Measurements from ENCODE around the gene DUSP16.

DUSP16 gene

DNA sequence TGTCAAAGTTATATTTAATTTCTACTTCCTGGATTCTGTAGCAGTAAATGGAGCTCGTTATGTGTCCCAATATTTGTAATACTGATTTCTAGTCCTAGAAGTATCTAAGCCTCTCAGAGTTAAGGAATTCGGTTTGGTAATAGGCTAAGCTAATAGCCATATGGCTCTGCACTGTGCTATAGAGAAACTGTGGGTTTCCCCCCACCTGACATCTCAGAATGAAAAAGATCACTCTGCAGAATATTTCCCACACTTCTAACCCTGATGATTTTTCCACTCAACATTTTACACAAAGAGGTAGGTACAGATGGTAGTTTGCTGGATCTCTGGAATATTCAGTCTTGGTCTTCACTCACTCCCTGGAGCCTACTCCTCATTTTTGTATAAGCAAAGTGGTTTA lies 134.6 kb downstream of the DUSP16 start:
- no peak for TF ChIP-seq POLR2A (IDR thresholded peaks at IDR 0.05; ENCODE audit: low read depth, low read length)
- TF ChIP-seq POU2F2 (IDR thresholded peaks at IDR 0.05; ENCODE audit: low read depth, low read length): no peak
- no peak for TF ChIP-seq POLR2AphosphoS5 (IDR thresholded peaks at IDR 0.05; ENCODE audit: low read depth, low read length)
- TF ChIP-seq SPI1 (IDR thresholded peaks at IDR 0.05; ENCODE audit: low read depth, low read length): no peak
- TF ChIP-seq PAX5 (IDR thresholded peaks at IDR 0.05; ENCODE audit: insufficient read depth, low read length, severe bottlenecking): no peak
- TF ChIP-seq TAF1 (IDR thresholded peaks at IDR 0.05; ENCODE audit: low read depth, low read length): no peak
- FAIRE-seq: no peak
- no peak for DNase-seq (ENCODE audit: insufficient read length, low spot score)

GRCh38 chr12:12427568-12427967 lies 135.1 kb downstream of the DUSP16 start:
- no peak for DNase-seq (ENCODE audit: insufficient read length, low spot score)
- no peak for TF ChIP-seq POU2F2 (IDR thresholded peaks at IDR 0.05; ENCODE audit: low read depth, low read length)
- TF ChIP-seq POLR2AphosphoS5 (IDR thresholded peaks at IDR 0.05; ENCODE audit: low read depth, low read length): no peak
- no peak for TF ChIP-seq PAX5 (IDR thresholded peaks at IDR 0.05; ENCODE audit: insufficient read depth, low read length, severe bottlenecking)
- no peak for FAIRE-seq

- TF ChIP-seq PAX5 (IDR thresholded peaks at IDR 0.05; ENCODE audit: insufficient read depth, low read length, severe bottlenecking) (no peak), POLR2A (IDR thresholded peaks at IDR 0.05; ENCODE audit: low read depth, low read length) (no peak), POU2F2 (IDR thresholded peaks at IDR 0.05; ENCODE audit: low read depth, low read length) (no peak), SPI1 (IDR thresholded peaks at IDR 0.05; ENCODE audit: low read depth, low read length) (no peak), POLR2AphosphoS5 (IDR thresholded peaks at IDR 0.05; ENCODE audit: low read depth, low read length) (no peak), TAF1 (IDR thresholded peaks at IDR 0.05; ENCODE audit: low read depth, low read length) (no peak)
- FAIRE-seq (no peak), DNase-seq (ENCODE audit: insufficient read length, low spot score) (no peak)
These were observed 137.0 kb downstream of the DUSP16 start for GRCh38 chr12:12425616-12426015.

DNA sequence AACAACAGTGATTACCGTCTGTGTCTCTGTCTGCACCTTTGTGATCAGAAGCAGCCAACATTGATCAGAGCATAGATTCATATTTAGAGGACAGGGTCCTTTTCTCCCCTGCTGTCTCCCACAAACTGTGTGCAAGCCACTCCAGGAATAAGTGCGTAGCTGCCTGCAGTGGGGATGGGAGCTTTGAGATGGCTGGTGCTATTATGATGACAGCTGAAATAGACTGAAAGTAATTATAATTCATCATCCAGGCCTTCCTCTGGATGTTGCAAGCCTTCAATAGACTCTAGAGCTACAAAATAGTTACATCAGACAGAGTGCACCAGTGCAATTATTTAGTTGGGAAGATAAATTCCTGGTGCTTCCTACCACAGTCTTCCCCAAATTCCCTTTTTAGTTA lies 137.7 kb downstream of the DUSP16 start:
- DNase-seq (ENCODE audit: insufficient read length, low spot score) (no peak), FAIRE-seq (no peak)
- TF ChIP-seq POU2F2 (IDR thresholded peaks at IDR 0.05; ENCODE audit: low read depth, low read length) (no peak), TAF1 (IDR thresholded peaks at IDR 0.05; ENCODE audit: low read depth, low read length) (no peak), SPI1 (IDR thresholded peaks at IDR 0.05; ENCODE audit: low read depth, low read length) (no peak), POLR2AphosphoS5 (IDR thresholded peaks at IDR 0.05; ENCODE audit: low read depth, low read length) (no peak), PAX5 (IDR thresholded peaks at IDR 0.05; ENCODE audit: insufficient read depth, low read length, severe bottlenecking) (no peak), POLR2A (IDR thresholded peaks at IDR 0.05; ENCODE audit: low read depth, low read length) (no peak)
